GM20000 (cell line): ENCODE measurements around the gene LRRC3.

Experiments
- DNase-seq: peaks from one replicate; pipeline ENCODE4 v3.0.0; 2012; ENCODE audit warnings: low spot score
- TF ChIP-seq, protein P1 (sequence below): IDR thresholded peaks from 2 replicates; pipeline ENCODE4 v1.5.1; 2012; ENCODE audit warnings: mild to moderate bottlenecking, control low read depth; ENCODE audit errors: extremely low read depth, missing control alignments

The LRRC3 gene

DNA sequence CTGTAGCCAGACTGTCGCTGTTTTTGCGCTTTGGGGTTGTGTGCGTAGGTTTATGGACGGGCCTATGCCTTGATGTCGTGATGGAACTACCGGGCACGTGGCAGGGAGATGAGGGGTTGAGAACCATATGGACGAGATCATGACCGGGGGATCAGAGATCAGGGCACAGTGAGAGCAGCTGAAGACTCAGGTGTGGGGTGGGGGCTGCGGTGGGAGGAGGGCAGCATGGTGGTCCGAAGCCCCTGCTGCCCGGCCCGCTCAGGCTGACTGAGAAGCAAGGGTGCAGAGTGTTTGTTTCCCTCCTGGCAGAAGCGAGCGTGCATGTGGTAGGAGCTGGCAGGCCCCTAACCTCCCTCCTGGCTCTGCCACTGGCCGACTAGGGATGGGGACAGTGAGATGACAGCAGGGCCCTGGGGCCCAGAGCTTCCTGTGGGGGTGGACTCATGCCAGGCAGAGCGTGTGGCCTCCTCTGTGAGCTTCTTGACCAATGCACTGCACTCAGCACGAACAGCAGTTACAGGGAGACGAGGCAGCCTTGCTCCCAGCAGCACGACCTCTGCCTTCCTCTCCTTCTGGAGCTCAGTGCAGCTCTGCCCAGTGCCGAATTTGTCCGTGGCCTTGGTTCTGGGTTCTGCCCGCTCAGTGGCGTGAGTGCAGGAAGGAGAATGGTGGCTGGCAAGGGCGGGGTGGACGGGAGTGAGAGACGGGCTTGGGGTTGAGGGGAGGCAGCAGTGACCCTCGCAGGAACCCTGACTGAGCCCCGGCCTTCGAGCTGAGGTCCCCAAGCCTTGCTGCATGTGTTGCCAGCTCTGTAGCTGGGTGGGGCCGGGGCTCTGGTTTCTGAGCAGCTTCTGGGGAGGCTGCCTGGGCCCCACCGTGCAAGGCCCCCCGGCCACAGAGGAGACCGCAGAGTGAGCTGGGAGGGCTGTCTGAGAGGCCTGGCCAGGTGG, 22.2 kb upstream of the LRRC3 start:
- TF ChIP-seq, protein P1, sequence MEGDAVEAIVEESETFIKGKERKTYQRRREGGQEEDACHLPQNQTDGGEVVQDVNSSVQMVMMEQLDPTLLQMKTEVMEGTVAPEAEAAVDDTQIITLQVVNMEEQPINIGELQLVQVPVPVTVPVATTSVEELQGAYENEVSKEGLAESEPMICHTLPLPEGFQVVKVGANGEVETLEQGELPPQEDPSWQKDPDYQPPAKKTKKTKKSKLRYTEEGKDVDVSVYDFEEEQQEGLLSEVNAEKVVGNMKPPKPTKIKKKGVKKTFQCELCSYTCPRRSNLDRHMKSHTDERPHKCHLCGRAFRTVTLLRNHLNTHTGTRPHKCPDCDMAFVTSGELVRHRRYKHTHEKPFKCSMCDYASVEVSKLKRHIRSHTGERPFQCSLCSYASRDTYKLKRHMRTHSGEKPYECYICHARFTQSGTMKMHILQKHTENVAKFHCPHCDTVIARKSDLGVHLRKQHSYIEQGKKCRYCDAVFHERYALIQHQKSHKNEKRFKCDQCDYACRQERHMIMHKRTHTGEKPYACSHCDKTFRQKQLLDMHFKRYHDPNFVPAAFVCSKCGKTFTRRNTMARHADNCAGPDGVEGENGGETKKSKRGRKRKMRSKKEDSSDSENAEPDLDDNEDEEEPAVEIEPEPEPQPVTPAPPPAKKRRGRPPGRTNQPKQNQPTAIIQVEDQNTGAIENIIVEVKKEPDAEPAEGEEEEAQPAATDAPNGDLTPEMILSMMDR = no peak
- no peak for DNase-seq

DNA sequence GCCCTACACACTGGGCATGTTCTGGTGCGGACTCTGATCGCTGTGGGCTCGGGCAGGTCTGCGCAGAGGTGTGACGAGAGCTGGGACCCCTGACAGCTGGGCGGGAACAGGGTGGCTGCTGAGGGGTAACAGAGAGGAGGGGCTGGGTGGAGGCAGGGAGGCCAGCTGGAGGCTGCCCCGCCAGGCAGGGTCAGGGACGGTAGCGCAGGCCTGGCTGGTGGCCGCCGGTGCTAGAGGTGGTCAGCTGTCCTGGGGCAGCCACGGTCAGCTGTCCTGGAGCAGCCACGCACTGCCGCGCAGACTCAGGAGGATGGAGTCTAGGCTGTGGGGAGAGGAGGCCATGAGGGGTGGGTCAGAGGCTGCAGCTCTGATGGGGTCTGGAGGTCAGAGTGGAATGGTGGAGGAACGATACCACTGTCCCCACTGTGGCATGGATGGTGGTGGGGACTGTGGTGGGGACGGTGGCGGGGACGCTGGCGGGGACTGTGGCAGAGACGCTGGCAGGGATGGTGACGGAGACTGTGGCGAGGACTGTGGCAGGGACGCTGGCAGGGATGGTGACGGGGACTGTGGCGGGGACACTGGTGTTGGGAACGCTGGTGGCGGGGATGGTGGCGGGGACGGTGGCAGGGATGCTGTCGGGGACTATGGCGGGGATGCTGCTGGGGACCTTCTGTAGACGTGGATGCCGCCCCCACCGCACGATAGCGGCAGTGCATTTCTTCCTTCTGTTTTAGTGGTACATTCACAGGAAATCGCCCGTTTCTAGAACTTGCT, 21.3 kb upstream of the LRRC3 start:
- no peak for DNase-seq

DNA sequence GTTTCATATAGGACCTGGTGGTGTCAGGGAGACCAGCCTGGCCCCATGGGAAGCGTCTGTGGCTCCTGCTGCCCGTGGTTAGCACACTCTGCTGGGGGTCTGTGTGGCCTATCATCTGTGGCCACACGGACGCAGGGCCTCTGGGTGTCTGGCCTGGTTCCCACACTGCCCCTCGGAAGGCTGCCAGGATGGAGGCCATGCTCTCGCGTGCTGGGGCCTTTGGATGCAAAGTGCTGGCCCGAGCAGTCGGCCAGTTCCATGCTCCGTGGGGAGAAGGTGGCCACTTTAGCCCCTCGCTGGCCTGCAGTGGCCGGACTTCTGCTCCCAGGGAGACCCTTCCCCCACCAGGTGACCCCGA, 20.8 kb upstream of the LRRC3 start:
- TF ChIP-seq, protein P1 = no peak

More for the DNA sequence above, 21.3 kb upstream of the LRRC3 start:
- TF ChIP-seq, protein P1 = no peak

DNA sequence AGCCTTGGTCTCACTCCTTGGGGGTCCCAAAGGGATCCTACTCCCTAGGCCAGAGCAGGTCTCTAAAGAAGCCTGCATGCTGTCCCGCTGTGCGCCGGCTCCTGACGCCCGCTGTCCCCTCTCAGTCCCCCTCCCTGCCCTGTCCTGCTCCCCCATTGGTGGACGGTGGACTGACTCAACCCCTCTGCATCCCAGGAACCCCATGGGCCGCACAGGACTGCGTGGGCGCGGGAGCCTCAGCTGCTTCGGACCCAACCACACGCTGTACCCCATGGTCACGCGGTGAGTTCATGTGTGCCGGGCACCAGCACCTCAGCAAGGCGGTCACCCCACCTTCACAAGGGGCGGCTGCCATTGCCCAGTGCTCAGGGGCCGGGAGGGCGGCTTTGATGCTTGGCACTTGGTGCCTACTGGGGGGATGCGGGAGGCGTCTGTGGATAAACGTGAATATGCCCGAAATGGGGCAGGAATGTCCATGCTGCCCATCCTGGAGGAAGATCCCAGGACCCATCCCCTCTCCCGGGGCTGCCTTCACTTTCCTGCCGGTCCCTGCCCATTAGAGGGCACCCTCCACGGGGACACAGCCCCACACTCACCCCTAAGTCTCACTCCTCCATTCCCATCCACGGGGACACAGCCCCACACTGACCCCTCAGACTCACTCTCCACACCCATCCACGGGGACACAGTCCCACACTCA, 20.2 kb upstream of the LRRC3 start:
- TF ChIP-seq, protein P1 = no peak
- no peak for DNase-seq

More for the DNA sequence above, 20.8 kb upstream of the LRRC3 start:
- no peak for DNase-seq

DNA sequence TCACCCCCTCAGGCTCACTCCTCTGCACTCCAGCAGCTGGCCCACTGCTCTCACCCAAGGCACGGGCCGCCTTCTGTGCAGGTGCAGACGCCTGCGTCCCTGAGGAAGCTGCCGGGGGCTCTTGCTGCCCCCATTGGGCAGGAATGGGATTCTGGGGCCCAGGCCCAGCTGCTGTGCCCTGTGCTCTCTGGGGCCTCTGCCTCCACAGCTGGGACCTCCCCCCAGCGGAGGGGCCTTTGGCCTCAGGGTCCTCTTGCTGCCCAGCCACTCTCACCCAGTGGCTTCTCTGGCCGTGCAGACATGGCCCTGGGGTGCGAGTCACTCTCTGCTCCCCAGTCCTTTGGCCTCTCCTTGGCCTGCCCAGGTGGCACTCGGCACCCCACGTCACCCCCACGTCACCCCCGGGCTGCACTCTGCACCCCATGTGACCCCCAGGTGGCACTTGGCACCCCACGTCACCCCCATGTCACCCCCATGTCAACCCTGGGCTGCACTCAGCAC, 19.1 kb upstream of the LRRC3 start:
- no peak for DNase-seq
- TF ChIP-seq, protein P1 = no peak

DNA sequence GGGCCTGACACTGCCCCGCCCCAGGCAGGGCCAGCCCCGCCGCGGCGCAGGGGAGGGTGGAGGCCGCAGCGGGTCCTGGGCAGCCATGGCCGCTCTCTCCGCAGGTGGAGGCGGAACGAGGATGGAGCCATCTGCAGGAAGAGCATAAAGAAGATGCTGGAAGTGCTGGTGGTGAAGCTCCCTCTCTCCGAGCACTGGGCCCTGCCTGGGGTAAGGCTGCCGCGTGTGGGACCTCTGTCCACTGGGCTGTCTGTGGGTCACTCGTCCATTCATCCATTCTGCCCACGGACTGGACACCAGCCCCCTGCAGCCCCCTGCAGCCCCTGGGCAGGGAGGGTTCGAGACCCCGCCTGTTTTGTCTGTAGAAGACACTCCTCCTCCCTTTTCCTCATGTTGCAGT, 18.4 kb upstream of the LRRC3 start:
- no peak for DNase-seq
- TF ChIP-seq, protein P1 = no peak

DNA sequence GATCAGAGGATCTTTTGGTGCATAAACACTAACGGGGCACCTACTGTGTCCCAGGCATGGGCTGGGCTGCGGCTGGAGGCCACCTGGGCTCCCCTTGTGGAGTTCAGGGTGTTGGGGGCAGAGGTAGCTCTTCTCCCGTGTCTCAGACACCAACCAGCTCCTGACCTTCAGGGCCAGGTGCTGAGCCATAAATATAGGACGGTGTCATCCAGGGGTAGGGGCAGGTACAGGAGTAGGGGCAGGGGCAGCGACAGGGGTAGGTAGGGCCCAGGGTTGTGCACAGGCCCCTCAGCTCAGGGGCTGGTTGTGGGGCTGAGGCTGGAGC, 18.0 kb upstream of the LRRC3 start:
- DNase-seq = no peak
- TF ChIP-seq, protein P1 = no peak
